Cardiac muscle cell (in vitro differentiated cells and primary cell): ENCODE data around the gene BUB1B. TPM values are rescaled to one million over a fixed set of nuclear protein-coding genes. Genes with fewer than 3 reads are reported as not detected.

Experiments used
- DNase-seq, 2 donors: peaks; one replicate each; pipeline versions ENCODE4 v3.0.0 to v3.0.0-alpha.2; 2010 to 2017; ENCODE audit warnings: low read depth in 1 of 2, low spot score in 1 of 2
- H3K27ac ChIP-seq: fragments of 200-600 bp; sonication (generic); 2 replicates; pipeline ENCODE4 v1.5.1; 2016
- H3K27me3 ChIP-seq: fragments of 200-600 bp; sonication (generic); 2 replicates; pipeline ENCODE4 v1.6.0; 2016; ENCODE audit warnings: control low read depth
- H3K36me3 ChIP-seq: fragments of 200-600 bp; sonication (generic); 2 replicates; pipeline ENCODE4 v1.5.1; 2016; ENCODE audit warnings: control low read depth
- H3K4me1 ChIP-seq: fragments of 200-600 bp; sonication (generic); 2 replicates; pipeline ENCODE4 v1.8.1; 2017; ENCODE audit warnings: low read depth, mild to moderate bottlenecking, mixed run types
- H3K4me3 ChIP-seq: fragments of 200-600 bp; sonication (generic); 2 replicates; pipeline ENCODE4 v1.5.1; 2016; ENCODE audit warnings: mild to moderate bottlenecking
- H3K9me3 ChIP-seq: fragments of 200-600 bp; sonication (generic); 2 replicates; pipeline ENCODE4 v1.5.1; 2017; ENCODE audit warnings: low read depth, mild to moderate bottlenecking, control low read depth
- CTCF ChIP-seq: IDR thresholded peaks from 2 replicates; pipeline ENCODE4 v1.5.1; 2012; ENCODE audit warnings: low read depth, mild to moderate bottlenecking, low read length
- polyA plus RNA-seq: library from polyadenylated mRNA; unstranded; fragments of >200 nt; fragmentation: Nextera tagmentation; extraction: Ambion mirVana; gene quantifications from 2 replicates; pipeline ENCODE4 v1.2.1, GENCODE V29; 2016
- total RNA-seq: library from RNA; depleted of rRNA; stranded (reverse); fragments of >200 nt; gene quantifications from 2 replicates; pipeline ENCODE4 v1.2.3, GENCODE V29; 2016

The BUB1B gene
- total and polyA plus RNA-seq, 2 experiments from 2014 or later: 10.1 to 157 TPM

DNA sequence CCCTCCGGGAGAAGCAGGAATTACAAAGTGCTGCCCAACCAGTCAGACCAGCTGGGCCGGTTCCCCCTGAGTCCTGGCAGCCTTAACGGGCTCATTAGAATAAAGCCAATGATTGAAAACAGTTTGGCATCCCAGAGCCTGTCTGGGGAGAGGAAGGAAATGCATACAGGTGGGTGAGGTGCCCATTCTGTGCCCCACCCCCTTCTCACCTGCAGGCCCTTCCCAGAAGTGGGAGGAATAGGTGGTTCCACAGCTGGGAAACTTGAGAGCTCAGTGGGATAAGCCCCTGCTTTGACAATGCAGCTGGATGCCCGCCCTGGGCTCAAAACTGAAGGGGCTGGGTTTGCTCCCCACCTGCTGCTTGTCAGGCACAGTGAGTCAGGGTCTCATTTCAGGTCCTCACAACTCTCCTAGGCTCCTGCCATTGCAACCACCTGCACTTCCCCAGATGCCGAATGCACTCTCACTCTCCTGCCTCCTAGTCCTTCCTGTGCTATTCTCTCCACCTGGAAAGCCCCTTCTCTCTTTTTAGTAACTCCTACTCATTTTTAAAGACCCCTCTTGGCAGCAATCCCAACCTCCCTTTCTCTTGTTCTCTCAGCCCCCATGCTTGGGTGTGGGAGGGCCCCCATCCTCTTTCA is 5.5 kb upstream of the BUB1B start:
- DNase-seq: no peak
- TF ChIP-seq CTCF: no peak
- Histone ChIP-seq H3K27me3 (no peaks in the 10 kb centered on the region), H3K4me3 (no peak overlapping the region), H3K27ac (no peak overlapping the region), H3K9me3 (no peaks in the 10 kb centered on the region), H3K36me3 (no peaks in the 10 kb centered on the region), H3K4me1 (no peaks in the 10 kb centered on the region)

GRCh38 chr15:40157778-40158447 is 3.0 kb upstream of the BUB1B start:
- Histone ChIP-seq H3K36me3 (no peaks in the 10 kb centered on the region), H3K4me1 (no peaks in the 10 kb centered on the region), H3K27me3 (no peaks in the 10 kb centered on the region), H3K9me3 (no peaks in the 10 kb centered on the region), H3K27ac (no peak overlapping the region), H3K4me3 (no peak overlapping the region)
- DNase-seq: no peak
- no peak for TF ChIP-seq CTCF

DNA sequence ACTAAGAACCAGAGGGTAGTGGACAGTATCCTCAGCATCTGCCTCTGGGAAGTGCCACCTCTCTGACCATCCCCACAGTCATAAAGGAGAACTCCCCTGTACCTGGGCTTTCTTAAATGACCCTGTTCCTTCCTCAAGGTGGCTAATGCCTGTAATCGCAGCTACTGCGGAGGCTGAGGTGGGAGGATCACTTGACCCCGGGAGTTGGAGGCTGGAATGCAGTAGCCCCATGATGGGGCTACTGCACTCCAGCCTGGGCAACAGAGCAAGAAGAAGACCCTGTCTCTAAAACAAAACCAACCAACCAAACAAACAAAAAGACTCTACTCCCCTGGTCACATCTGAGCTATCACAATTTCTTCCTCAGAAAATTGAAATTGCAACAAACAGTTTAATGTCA is 848 bp upstream of the BUB1B start:
- no peak for TF ChIP-seq CTCF
- no peak for DNase-seq
- H3K27ac ChIP-seq: no peak overlapping the region
- no peaks in the 10 kb centered on the region for H3K9me3 ChIP-seq
- H3K27me3 ChIP-seq: no peaks in the 10 kb centered on the region
- H3K4me1 ChIP-seq: no peaks in the 10 kb centered on the region
- no peaks in the 10 kb centered on the region for H3K36me3 ChIP-seq
- no peak overlapping the region for H3K4me3 ChIP-seq

DNA sequence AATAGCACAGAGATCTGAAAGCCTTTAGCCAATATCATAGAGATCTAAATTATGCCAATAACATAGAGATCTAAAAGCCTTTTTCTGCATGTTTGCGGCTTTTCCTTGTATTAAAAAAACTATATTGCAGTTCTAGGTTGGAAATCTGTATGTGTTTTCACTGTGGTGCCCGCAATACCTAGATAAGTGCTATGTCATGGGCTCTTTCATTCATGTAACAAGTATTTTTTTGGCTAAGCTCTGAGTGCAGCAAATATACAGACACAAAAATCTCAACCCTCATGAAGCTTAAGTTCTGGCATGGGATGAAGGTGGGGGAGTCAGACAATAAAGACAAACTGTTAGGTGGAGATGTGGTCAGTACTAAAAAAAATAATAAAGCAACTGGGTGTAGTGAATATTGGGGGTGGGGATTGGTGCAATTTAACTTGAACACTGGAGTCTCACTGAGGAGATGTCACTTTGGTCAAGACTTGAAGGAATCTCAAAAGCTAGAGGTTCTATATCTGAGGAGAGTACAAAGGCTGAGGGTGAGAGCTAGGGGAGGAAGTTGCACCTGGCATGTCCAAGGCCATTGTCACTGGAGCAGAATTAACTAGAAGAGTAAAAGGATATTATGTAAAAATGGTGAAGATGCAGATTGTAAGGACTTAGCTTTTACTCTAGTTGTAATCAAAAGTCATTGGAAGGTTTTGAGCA is 973 bp downstream of the BUB1B start:
- no peak overlapping the region for H3K27ac ChIP-seq
- no peak for DNase-seq

DNA sequence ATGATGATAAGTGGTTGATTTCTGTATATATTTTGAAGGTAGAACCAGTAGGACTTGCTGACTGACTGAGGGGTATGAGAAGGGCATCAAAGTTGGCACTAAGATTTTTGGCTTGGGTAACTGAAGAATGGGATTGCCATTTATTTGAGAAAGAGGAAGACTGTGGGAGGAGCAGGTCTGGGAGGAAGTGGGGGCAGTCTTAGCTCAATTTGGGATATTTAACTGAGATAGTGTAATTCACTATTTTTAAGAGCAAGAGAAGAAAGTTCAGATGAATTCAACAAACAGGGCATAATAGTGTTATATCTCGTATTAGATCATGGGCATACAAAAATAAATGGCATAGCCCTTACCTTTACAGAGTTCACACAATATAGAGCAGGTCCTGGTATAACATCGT is 1.7 kb downstream of the BUB1B start:
- Histone ChIP-seq H3K27ac (no peak overlapping the region), H3K36me3 (peaks cover 3% of the 10 kb centered on the region), H3K27me3 (no peaks in the 10 kb centered on the region), H3K9me3 (no peaks in the 10 kb centered on the region), H3K4me3 (peak overlapping the region; percentile 71), H3K4me1 (no peaks in the 10 kb centered on the region)
- no peak for DNase-seq
- no peak for TF ChIP-seq CTCF

More for the DNA sequence above, 973 bp downstream of the BUB1B start:
- Histone ChIP-seq H3K9me3 (no peaks in the 10 kb centered on the region), H3K27me3 (no peaks in the 10 kb centered on the region), H3K4me3 (peak overlapping the region; percentile 71), H3K4me1 (no peaks in the 10 kb centered on the region), H3K36me3 (peaks cover 3% of the 10 kb centered on the region)
- TF ChIP-seq CTCF: no peak
